Karpas-422 (cell line): Measurements from ENCODE around the gene FAM174C. TPM values are rescaled to one million over a fixed set of nuclear protein-coding genes. Genes with fewer than 3 reads are reported as not detected.
"Not testable (repeated sequence)": the region's sequence is repeated elsewhere in the genome, so short reads cannot be mapped to it uniquely, and the experiment has no call there.

Experiments used
- DNase-seq: peaks from one replicate; pipeline ENCODE4 v3.0.0-alpha.2; 2015
- H2AFZ ChIP-seq: fragments of 200-600 bp; sonication (generic); 2 replicates; pipeline ENCODE4 v1.6.1; 2014; ENCODE audit warnings: antibody characterized with exemption, low read length, mixed read lengths
- H3K27ac ChIP-seq: fragments of 200-600 bp; sonication (generic); 2 replicates; pipeline ENCODE4 v1.5.1; 2014; ENCODE audit warnings: mild to moderate bottlenecking, low read length, moderate library complexity
- H3K27me3 ChIP-seq: fragments of 200-600 bp; sonication (generic); 2 replicates; pipeline ENCODE4 v1.6.1; 2014; ENCODE audit warnings: low read length, mixed read lengths
- H3K36me3 ChIP-seq: fragments of 200-600 bp; sonication (generic); 2 replicates; pipeline ENCODE4 v1.6.1; 2014; ENCODE audit warnings: low read length, mixed read lengths; ENCODE audit not compliant: insufficient read depth
- H3K4me1 ChIP-seq: fragments of 200-600 bp; sonication (generic); 2 replicates; pipeline ENCODE4 v1.6.1; 2014; ENCODE audit warnings: mild to moderate bottlenecking, low read length, mixed read lengths
- H3K4me2 ChIP-seq: fragments of 200-600 bp; sonication (generic); 2 replicates; pipeline ENCODE4 v1.6.1; 2014; ENCODE audit warnings: low read length, low read depth, mild to moderate bottlenecking; ENCODE audit not compliant: poor library complexity, severe bottlenecking
- H3K4me3 ChIP-seq: fragments of 200-600 bp; sonication (generic); 2 replicates; pipeline ENCODE4 v1.5.1; 2014; ENCODE audit warnings: mild to moderate bottlenecking, antibody characterized with exemption, low read length, mixed read lengths
- H3K79me2 ChIP-seq: fragments of 200-600 bp; sonication (generic); 2 replicates; pipeline ENCODE4 v1.6.1; 2014; ENCODE audit warnings: mild to moderate bottlenecking, low read length, mixed read lengths
- H3K9ac ChIP-seq: fragments of 200-600 bp; sonication (generic); 2 replicates; pipeline ENCODE4 v1.6.0; 2014; ENCODE audit warnings: low read length
- H3K9me2 ChIP-seq: fragments of 200-600 bp; sonication (generic), shearing (Covaris generic); replicated peaks from 2 replicates; pipeline ENCODE4 v1.6.0; 2014; ENCODE audit warnings: mild to moderate bottlenecking, low read length, moderate library complexity; ENCODE audit not compliant: insufficient read depth
- H3K9me3 ChIP-seq: fragments of 300-700, 200-600 bp; sonication (generic); 2 replicates; pipeline ENCODE4 v1.6.1; 2014; ENCODE audit warnings: low read length, mixed read lengths
- H4K20me1 ChIP-seq: fragments of 200-600 bp; sonication (generic); 2 replicates; pipeline ENCODE4 v1.6.1; 2014; ENCODE audit warnings: mild to moderate bottlenecking, antibody characterized with exemption, low read length, low read depth; ENCODE audit not compliant: insufficient read depth
- total RNA-seq: library from RNA; depleted of rRNA; stranded (reverse); fragments of >200 nt; shearing (Covaris generic); gene quantifications from 2 replicates; pipeline ENCODE4 v1.2.3, GENCODE V29; 2014; ENCODE audit warnings: low replicate concordance

The FAM174C gene
- total RNA-seq, 1 experiment from 2014 or later, result 32.7 TPM

DNA sequence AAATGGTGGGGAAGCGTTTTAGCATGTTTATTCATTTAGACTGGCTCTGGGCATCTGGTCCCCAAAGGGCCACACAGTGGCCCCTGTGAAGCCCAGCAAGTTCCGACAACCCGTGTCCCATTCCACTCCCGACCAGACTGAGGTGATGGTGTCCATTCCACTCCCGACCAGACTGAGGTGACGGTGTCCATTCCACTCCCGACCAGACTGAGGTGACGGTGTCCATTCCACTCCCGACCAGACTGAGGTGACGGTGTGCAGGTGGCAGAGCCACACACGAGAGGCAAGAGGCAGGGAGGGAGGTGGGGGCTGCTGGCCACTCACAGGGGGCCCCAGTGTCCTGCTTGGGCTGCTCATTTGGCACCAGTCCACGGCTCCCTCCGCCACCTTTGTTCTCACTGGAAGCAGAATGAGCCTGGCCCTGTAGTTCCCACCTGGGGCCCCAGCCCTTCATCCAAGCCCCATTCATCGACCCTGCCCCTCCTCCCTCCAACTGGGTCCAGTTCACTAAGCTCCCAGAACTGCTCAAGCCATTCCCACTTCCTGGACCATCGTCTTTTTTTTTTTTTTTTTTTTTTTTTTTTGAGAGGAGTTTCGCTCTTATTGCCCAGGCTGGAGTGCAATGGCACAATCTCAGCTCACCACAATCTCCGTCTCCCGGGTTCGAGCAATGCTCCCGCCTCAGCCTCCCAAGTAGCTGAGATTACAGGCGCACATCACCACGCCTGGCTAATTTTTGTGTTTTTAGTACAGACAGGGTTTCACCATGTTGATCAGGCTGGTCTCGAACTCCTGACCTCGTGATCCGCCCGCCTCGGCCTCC lies 28.9 kb upstream of the FAM174C start:
- not testable (repeated sequence) for H4K20me1 ChIP-seq, H3K9me2 ChIP-seq, H3K4me3 ChIP-seq, H3K9me3 ChIP-seq, H3K36me3 ChIP-seq, H3K27me3 ChIP-seq, DNase-seq, H2AFZ ChIP-seq
- peak overlapping the region; percentile 94 for H3K4me2 ChIP-seq
- peak overlapping the region; percentile 89 for H3K27ac ChIP-seq
- peaks cover 50% of the 10 kb centered on the region for H3K4me1 ChIP-seq
- peaks cover 30% of the 10 kb centered on the region for H3K79me2 ChIP-seq
- peak overlapping the region; percentile 100; the same call in 1 of the 2 replicates for H3K9ac ChIP-seq

DNA sequence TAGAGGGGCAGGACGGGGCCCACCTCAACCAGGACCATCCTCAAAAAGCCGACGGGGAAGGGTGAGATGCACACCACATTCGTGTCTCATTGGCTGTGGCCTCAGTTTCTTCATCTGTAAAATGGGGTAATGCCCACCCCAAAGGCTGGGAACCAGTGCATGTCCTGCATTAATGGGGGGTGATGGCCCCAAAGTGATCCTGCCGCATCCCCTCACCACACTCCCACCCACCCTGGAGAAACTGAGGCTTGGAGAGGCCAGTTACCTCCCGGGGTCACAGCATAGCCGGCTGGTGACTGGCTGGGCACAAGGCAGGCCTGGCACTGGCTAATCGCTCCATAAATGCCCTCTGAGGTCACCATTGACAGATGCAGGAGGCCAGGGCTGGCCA lies 27.6 kb upstream of the FAM174C start:
- Histone ChIP-seq H3K9ac (peak overlapping the region; percentile 89), H3K36me3 (peaks cover 2% of the 10 kb centered on the region; the same call in 1 of the 2 replicates), H3K4me3 (peak overlapping the region; percentile 86; the same call in 1 of the 2 replicates)

DNA sequence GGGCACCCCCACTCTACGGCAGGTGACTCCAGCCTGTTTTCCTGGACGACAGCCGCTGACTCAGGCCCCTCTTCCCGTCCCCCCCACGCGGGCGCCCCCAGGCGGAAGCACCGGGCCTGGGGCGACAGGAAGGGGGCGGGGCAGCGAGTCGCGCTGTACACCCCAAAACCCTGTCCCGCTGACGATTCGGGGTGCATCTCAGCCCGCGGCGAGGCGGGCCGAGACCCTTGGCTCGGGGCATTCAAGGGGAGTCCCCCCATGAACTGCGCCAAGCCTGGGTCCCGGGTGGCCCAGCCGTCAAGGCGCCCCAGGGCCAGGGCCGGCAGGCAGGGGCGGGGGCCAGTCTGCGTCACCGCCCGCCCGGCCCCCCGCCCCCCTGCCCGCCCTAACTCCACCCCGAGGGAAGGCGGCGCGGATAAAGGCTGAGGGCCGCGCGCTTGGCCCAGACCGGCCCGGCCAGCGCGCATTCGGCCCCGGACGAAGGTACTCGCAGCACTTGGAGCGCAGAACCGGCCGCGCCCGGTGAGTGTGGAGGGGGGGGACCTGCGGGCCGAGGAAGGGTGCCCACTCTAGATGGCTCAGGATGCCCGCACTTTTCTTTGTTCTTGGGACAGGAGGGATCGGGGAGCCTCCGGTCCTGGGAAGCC lies 27.1 kb upstream of the FAM174C start, which contains the start of gene MIDN:
Gene MIDN (plus strand): TSS at position 445 of the 647 bp plus-strand sequence. CDS start 1,714 bp downstream, outside the sequence.
- DNase-seq, result peak; percentile 92
- peaks cover 23% of the 10 kb centered on the region for H3K79me2 ChIP-seq
- H3K4me3 ChIP-seq, result peak within 1 kb of the TSS; percentile 86

More for the DNA sequence above, 27.6 kb upstream of the FAM174C start:
- Histone ChIP-seq H2AFZ (no peak overlapping the region), H3K9me2 (no peaks in the 10 kb centered on the region), H3K4me1 (peaks cover 57% of the 10 kb centered on the region), H3K9me3 (no peaks in the 10 kb centered on the region), H3K4me2 (peak overlapping the region; percentile 80), H3K79me2 (peaks cover 26% of the 10 kb centered on the region), H4K20me1 (peaks cover 6% of the 10 kb centered on the region; the same call in 1 of the 2 replicates), H3K27ac (peak overlapping the region; percentile 89; the same call in 1 of the 2 replicates), H3K27me3 (no peaks in the 10 kb centered on the region)
- no peak for DNase-seq

DNA sequence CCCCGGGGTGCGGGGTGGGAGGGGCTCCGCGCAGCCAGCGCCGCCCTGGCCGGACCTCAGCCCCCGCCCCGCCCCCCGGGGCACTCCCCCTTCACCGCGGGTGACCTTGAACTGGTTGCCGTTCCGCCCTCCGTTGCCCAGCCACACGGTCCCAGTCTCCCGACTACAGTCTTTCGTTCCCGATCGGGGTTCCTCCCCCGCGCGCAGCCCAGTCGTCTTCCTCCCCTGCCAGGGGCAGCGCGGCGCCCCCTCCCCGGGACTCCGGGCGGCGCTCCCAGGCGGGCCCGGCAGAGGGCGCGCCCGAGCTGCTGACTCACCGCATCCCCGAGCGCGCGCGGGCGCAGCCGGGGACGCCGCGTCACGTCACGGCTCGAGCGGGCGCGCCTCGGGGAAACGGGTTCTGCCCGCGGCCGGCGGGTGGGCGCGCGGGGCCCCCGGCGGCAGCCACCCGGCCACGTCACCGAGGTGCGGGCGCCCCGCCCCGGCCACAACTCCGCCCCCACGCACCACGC lies 26.5 kb upstream of the FAM174C start:
- peaks cover 10% of the 10 kb centered on the region for H3K36me3 ChIP-seq
- peaks cover 26% of the 10 kb centered on the region for H3K79me2 ChIP-seq

More for the DNA sequence above, 27.1 kb upstream of the FAM174C start, which contains the start of gene MIDN:
- Histone ChIP-seq H3K9me3 (no peaks in the 10 kb centered on the region), H3K9me2 (no peaks in the 10 kb centered on the region), H3K4me2 (peak within 1 kb of the TSS; percentile 80), H4K20me1 (peaks cover 8% of the 10 kb centered on the region; the same call in 1 of the 2 replicates), H3K27ac (peak within 1 kb of the TSS; percentile 89), H3K36me3 (peaks cover 4% of the 10 kb centered on the region), H3K27me3 (no peaks in the 10 kb centered on the region), H2AFZ (no peak within 1 kb of the TSS), H3K9ac (peak within 1 kb of the TSS; percentile 89), H3K4me1 (peaks cover 57% of the 10 kb centered on the region)

DNA sequence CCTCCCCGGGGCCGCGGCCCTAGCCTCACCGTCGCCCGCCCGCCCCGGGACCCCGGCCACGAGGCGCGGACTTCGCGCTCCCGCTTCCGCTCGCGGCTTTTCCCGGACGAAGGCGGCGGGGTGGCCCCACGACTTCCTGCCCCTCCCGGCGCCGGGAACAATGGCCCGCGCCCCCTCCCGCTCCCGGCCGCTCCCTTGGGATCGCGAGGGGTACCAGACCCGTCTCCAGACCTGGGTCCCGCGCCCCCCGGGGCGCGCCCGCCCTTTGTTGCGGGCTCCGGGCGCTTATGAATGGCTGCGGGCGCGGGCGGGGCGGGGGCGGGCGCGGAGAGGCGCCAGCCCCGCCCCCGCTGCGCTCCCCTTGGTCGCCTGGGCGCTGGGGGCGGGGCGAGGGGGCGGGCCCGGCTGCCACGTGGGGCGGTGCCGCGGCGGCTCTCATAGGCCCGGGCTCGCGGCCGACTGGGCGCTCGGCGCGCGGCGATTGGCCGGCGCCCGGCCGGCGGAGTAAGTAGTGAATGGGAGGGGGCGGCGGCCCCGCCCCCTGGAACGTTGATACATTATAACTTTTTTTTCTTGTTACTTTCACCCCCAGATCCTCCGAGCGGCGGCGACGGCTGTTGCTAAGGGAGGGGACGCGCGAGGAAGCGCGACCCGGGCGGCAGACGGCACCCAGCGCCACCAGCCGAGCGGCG lies 25.9 kb upstream of the FAM174C start:
- H2AFZ ChIP-seq, result no peak overlapping the region
- H3K4me2 ChIP-seq, result peak overlapping the region; percentile 95
- DNase-seq, result peak; percentile 97
- H4K20me1 ChIP-seq, result peaks cover 15% of the 10 kb centered on the region
- peak overlapping the region; percentile 92 for H3K4me3 ChIP-seq
- no peaks in the 10 kb centered on the region for H3K9me2 ChIP-seq
- peak overlapping the region; percentile 99 for H3K9ac ChIP-seq
- H3K79me2 ChIP-seq, result peaks cover 26% of the 10 kb centered on the region
- H3K27me3 ChIP-seq, result no peaks in the 10 kb centered on the region
- peak overlapping the region; percentile 97 for H3K27ac ChIP-seq
- H3K4me1 ChIP-seq, result peaks cover 58% of the 10 kb centered on the region
- no peaks in the 10 kb centered on the region for H3K9me3 ChIP-seq
- H3K36me3 ChIP-seq, result peaks cover 14% of the 10 kb centered on the region

More for the DNA sequence above, 26.5 kb upstream of the FAM174C start:
- H3K4me3 ChIP-seq, result peak overlapping the region; percentile 86
- no peak overlapping the region for H2AFZ ChIP-seq
- H3K27me3 ChIP-seq, result no peaks in the 10 kb centered on the region
- H3K4me2 ChIP-seq, result peak overlapping the region; percentile 80
- H3K9me3 ChIP-seq, result no peaks in the 10 kb centered on the region
- DNase-seq, result peak; percentile 89
- peaks cover 12% of the 10 kb centered on the region; the same call in 1 of the 2 replicates for H4K20me1 ChIP-seq
- H3K4me1 ChIP-seq, result peaks cover 57% of the 10 kb centered on the region
- no peaks in the 10 kb centered on the region for H3K9me2 ChIP-seq
- H3K9ac ChIP-seq, result peak overlapping the region; percentile 89
- H3K27ac ChIP-seq, result peak overlapping the region; percentile 89

DNA sequence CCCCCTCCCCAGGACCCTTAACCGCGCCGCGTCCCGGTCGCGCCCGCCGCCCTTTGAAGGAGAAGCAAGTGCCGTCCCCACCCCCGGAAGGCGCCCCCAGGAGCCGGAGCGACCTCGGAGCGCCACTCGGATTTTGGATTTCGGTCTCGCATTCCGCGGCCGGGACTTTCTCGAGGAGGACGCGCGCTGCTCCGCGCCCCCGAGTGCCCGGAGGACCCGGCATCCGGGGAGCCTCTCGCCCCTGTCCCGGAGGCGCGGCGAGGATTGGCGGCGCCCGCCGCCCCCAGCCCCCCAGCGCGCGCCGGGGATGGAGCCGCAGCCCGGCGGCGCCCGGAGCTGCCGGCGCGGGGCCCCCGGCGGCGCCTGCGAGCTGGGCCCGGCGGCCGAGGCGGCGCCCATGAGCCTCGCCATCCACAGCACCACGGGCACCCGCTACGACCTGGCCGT lies 25.3 kb upstream of the FAM174C start:
- Histone ChIP-seq H3K36me3 (peaks cover 20% of the 10 kb centered on the region), H3K9me2 (no peaks in the 10 kb centered on the region), H3K4me2 (peak overlapping the region; percentile 95), H3K27me3 (no peaks in the 10 kb centered on the region), H4K20me1 (peaks cover 20% of the 10 kb centered on the region), H3K9me3 (no peaks in the 10 kb centered on the region), H3K4me3 (peak overlapping the region; percentile 92), H3K4me1 (peaks cover 58% of the 10 kb centered on the region), H3K79me2 (peaks cover 26% of the 10 kb centered on the region), H2AFZ (no peak overlapping the region), H3K27ac (peak overlapping the region; percentile 97), H3K9ac (peak overlapping the region; percentile 99)
- DNase-seq, result no peak

DNA sequence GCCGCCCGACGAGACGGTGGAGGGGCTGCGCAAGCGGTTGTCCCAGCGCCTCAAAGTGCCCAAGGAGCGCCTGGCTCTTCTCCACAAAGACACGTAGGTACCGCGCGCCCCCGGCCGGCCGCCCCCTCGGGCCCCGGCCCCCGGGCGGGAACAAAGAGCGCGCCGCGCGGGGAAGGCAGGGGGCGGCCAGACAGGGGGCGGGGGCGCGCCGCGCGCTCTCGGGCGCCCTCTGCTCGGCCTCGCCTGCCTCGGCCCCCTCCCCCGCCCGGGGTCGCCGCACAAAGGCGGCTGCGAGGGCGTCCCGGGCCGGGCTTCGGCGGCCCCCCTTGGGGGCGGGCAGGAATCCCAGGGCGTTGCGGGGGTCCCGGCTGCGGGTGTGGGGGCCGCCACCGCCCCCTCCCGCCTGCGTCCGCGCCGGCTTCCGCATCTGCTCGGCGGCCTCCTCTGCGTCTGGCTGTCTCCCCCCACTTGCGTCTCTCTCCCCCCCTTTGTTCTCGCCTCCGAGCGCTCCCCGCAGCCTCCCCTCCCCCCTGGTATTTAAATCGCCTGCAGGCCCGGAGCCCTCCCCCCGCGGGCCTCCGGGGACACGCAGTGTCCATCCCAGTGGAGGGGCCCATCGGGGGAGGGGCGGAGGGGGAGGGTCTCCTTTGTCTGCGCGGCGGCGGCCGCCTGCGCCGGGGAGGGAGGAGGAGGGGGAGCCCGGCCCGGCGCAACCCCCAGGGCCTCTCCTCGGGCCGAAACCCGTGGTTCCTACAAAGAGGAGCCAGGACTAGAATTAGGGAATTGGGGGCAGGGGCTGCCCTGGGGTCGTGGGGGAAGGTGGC lies 24.7 kb upstream of the FAM174C start:
- no peaks in the 10 kb centered on the region for H3K9me3 ChIP-seq
- H3K4me1 ChIP-seq, result peaks cover 58% of the 10 kb centered on the region
- H3K9ac ChIP-seq, result peak overlapping the region; percentile 99
- peak overlapping the region; percentile 92 for H3K4me3 ChIP-seq
- peak overlapping the region; percentile 97 for H3K27ac ChIP-seq
- peak overlapping the region; percentile 95 for H3K4me2 ChIP-seq
- H3K36me3 ChIP-seq, result peaks cover 25% of the 10 kb centered on the region
- no peaks in the 10 kb centered on the region for H3K27me3 ChIP-seq
- H4K20me1 ChIP-seq, result peaks cover 26% of the 10 kb centered on the region
- H3K9me2 ChIP-seq, result no peaks in the 10 kb centered on the region
- H2AFZ ChIP-seq, result no peak overlapping the region
- peaks cover 26% of the 10 kb centered on the region for H3K79me2 ChIP-seq
- peak; percentile 87 for DNase-seq
